Measurements from ENCODE around the gene VPS13D.

DNA sequence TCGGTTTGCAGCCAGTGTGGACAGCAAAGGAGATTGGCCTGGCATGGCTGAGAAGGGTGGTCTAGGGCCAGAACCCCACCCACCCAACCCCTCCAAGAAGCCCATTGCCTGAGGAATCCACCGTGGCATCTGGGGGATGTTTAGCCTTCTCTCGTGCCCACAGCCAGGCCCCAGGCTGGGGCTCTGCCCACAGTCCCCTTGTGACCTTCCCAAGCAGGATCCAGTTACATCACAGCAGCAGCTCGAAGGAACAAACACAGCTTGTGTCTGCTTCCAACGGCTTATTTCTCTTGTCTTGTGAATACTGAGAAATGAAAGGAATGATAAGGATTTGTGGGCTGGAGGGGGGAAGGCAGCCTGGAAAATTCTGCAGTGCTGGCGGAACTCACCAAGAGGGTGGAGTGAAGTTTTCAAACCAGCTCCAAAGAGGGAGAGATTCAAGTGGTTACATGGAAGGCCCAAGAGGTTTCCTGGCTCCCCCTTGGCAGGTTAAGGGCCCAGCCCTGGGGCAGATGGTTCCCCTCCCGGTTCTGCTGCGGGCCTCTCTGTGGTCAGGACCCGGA is 326.6 kb downstream of the VPS13D start:
- TF ChIP-seq CTCF (IDR thresholded peaks at IDR 0.05) (no peak), POLR2A (IDR thresholded peaks at IDR 0.05) (no peak), EP300 (IDR thresholded peaks at IDR 0.05) (no peak)

Measured in ovary (tissue), 3 donors.